ENCODE results near the gene MPDZ.

DNA sequence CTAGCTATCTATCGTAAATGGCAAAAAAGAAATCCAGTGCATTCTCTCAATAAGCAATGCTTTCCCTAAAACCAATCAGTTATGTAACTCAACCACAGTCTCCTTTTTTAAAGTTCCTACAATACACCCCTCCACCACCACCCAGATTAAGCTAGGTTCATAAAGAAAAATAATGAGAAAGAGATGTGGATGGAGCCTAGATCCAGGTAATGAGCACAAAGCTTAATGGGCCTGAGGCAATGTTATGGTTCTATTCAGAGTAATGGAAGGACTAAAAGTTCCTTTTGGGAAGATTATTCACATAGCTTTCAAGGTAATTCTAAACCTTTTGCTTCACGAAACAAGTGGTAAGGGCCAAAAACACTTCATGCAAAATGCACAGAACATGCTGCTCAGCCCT, 113.5 kb downstream of the MPDZ start:
- TF ChIP-seq POLR2A (IDR thresholded peaks at IDR 0.05), result no peak
- TF ChIP-seq CTCF (IDR thresholded peaks at IDR 0.05), result no peak
